ENCODE data around the gene PRKAR2A. TPM values are rescaled to one million over a fixed set of nuclear protein-coding genes. Genes with fewer than 3 reads are reported as not detected.

The PRKAR2A gene
- total and polyA plus RNA-seq, 10 of the 15 experiments (the other 5 are each of a cell fraction or from before 2014, with no cell fraction given): 9.8 to 46.2 (median 13.2) TPM

DNA sequence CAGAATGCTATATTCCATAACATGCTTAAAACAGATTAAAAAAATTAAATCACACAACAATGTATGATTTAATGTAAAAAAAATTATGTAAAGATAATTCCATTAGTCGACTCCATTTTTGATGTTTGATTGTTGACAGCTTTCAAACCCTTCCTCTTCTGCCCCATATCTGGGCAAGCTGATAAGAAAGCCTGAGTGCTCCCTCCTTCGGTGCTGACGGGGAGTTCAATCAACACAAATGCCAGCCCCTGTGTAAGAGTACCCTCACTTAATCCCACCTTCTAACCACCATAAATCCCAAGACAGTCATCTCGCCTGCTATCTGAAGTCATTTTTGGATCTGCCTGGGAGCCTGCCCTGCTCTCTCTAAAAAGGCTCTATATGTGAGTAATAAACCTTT lies 70.8 kb downstream of the PRKAR2A start:
- POLR2A ChIA-PET: no interaction called here
- intact Hi-C loops (cut with micrococcal nuclease; ENCODE audit: unreplicated experiment) (no loop called here), in situ Hi-C loops (cut with MboI) (no loop called here)

DNA sequence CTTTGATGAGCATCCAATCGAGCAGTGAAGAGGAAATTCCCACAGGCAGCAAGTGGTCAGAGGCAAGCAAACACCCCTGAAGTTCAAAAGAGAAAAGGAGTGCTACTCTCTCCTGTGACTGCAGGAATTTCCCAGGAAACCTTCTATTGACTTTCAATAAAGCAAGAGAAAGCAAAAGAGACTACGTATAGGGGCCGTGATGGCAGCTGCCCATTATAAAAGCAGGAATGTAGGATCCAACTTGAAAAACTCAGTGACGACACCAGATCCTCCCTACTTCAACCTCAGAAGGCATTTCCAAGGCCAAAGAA lies 77.5 kb downstream of the PRKAR2A start:
- CTCF ChIA-PET: interaction anchor here (0.8 to 1.0 kb wide), 2 partner anchors 30 kb away, joined by 3 to 4 read pairs; no protein-coding TSS in a partner anchor
- DNase-seq (ENCODE audit: low read depth, low spot score) (no peak), FAIRE-seq (no peak), ATAC-seq (no peak)
- Histone ChIP-seq H3K36me3 (ENCODE audit: control insufficient read depth in 2 of 2, insufficient read depth in 2 of 2, low read length in 1 of 2) (peaks cover 0 to 8% of the 10 kb centered on the region in 2 experiments; a peak in 2 of 4 replicates), H3K27me3 (replicated peaks in 1 of 2; ENCODE audit: control insufficient read depth in 2 of 2, insufficient read depth in 2 of 2, low read length in 1 of 2) (no peaks in the 10 kb centered on the region), H3K4me1 (ENCODE audit: control insufficient read depth, insufficient read depth, low read length) (no peaks in the 10 kb centered on the region), H3K79me2 (ENCODE audit: control insufficient read depth, insufficient read depth, low read length) (no peaks in the 10 kb centered on the region), H3K9ac (ENCODE audit: control insufficient read depth, insufficient read depth, low read length) (no peak overlapping the region), H2AFZ (ENCODE audit: control insufficient read depth, low read depth, low read length) (no peak overlapping the region), H3K4me2 (ENCODE audit: control insufficient read depth, insufficient read depth) (no peak overlapping the region), H3K9me3 (replicated peaks; ENCODE audit: control insufficient read depth, insufficient read depth, low read length) (no peaks in the 10 kb centered on the region), H3K4me3 (no peak overlapping the region), H3K27ac (ENCODE audit: control insufficient read depth, insufficient read depth) (no peak overlapping the region), H4K20me1 (ENCODE audit: control insufficient read depth, insufficient read depth) (no peaks in the 10 kb centered on the region)
- BruUV-seq (replicated peaks): no TSS peak
- POLR2A ChIA-PET: no interaction called here
- in situ Hi-C loops (cut with MboI): no loop called here
- WGBS (ENCODE audit: insufficient coverage, insufficient replicate concordance, low lambda C conversion rate, missing lambda C conversion rate): 84% methylated on average over 4 of the region's 4 CpGs
- RAD21 ChIA-PET (ENCODE audit: unreplicated experiment): no interaction called here
- SMC1A ChIA-PET (ENCODE audit: uncharacterized antibody, unreplicated experiment): no interaction called here
- TF ChIP-seq RUNX3 (IDR thresholded peaks at IDR 0.05; ENCODE audit: low read length): no peak
- intact Hi-C loops (cut with micrococcal nuclease; ENCODE audit: unreplicated experiment): no loop called here

More for the DNA sequence above, 70.8 kb downstream of the PRKAR2A start:
- H3K9me3 ChIP-seq (replicated peaks; ENCODE audit: control insufficient read depth, insufficient read depth, low read length): no peaks in the 10 kb centered on the region
- SMC1A ChIA-PET (ENCODE audit: uncharacterized antibody, unreplicated experiment): no interaction called here
- RAD21 ChIA-PET (ENCODE audit: unreplicated experiment): no interaction called here
- H3K36me3 ChIP-seq (ENCODE audit: control insufficient read depth in 2 of 2, insufficient read depth in 2 of 2, low read length in 1 of 2): peaks cover 0 to 4% of the 10 kb centered on the region in 2 experiments; a peak in 2 of 4 replicates
- no peaks in the 10 kb centered on the region for H3K4me1 ChIP-seq (ENCODE audit: control insufficient read depth, insufficient read depth, low read length)
- DNase-seq (ENCODE audit: low read depth, low spot score) (no peak), ATAC-seq (no peak), FAIRE-seq (no peak)
- no peak overlapping the region for H3K9ac ChIP-seq (ENCODE audit: control insufficient read depth, insufficient read depth, low read length)
- CTCF ChIA-PET: no interaction called here
- no TSS peak for BruUV-seq (replicated peaks)
- no peak for TF ChIP-seq RAD21 (IDR thresholded peaks at IDR 0.05; ENCODE audit: insufficient read depth, low read depth, low read length)
- no peak for TF ChIP-seq JUND (IDR thresholded peaks at IDR 0.05; ENCODE audit: low read depth, low read length)
- no peak overlapping the region for H3K27ac ChIP-seq (ENCODE audit: control insufficient read depth, insufficient read depth)
- H4K20me1 ChIP-seq (ENCODE audit: control insufficient read depth, insufficient read depth): no peaks in the 10 kb centered on the region
- H3K79me2 ChIP-seq (ENCODE audit: control insufficient read depth, insufficient read depth, low read length): no peaks in the 10 kb centered on the region
- WGBS (ENCODE audit: insufficient coverage, insufficient replicate concordance, low lambda C conversion rate, missing lambda C conversion rate): 100% methylated on average over 4 of the region's 4 CpGs
- H3K27me3 ChIP-seq (replicated peaks in 1 of 2; ENCODE audit: control insufficient read depth in 2 of 2, insufficient read depth in 2 of 2, low read length in 1 of 2): no peaks in the 10 kb centered on the region
- no peak overlapping the region for H3K4me2 ChIP-seq (ENCODE audit: control insufficient read depth, insufficient read depth)
- no peak overlapping the region for H3K4me3 ChIP-seq
- no peak overlapping the region for H2AFZ ChIP-seq (ENCODE audit: control insufficient read depth, low read depth, low read length)
